HepG2 (cell line): ENCODE data around the gene CRMP1. TPM values are rescaled to one million over a fixed set of nuclear protein-coding genes. Genes with fewer than 3 reads are reported as not detected.

Experiments
- ATAC-seq: fragments of 200-7000 bp; cut with Tn5 transposase; 3 replicates; pipeline ENCODE4 v1.9.1; 2020; ENCODE audit warnings: mild to moderate bottlenecking, moderate library complexity
- BruUV-seq: library from RNA; stranded (reverse); fragments of 400-500 nt; replicated peaks from 2 replicates; lab custom pipeline; 2021; lab: Mats Ljungman, UMichigan
- CTCF ChIA-PET: fragments of 300-600 bp; formaldehyde crosslinking; extraction: SDS; loops from one replicate; lab custom pipeline; 2021; ENCODE audit warnings: low total read pairs, inconsistent platforms, low intra/inter-chr PET ratio; lab: Yijun Ruan, JAX
- POLR2A ChIA-PET: fragments of 350-600 bp; sonication (Branson Sonifier 250); formaldehyde crosslinking; loops from one replicate; lab custom pipeline; 2020; ENCODE audit warnings: antibody characterized with exemption, inconsistent platforms; lab: Yijun Ruan, JAX
- DNase-seq: peaks from one replicate; pipeline ENCODE4 v3.0.0-alpha.2; 2015; ENCODE audit warnings: low spot score
- FAIRE-seq: peaks from 3 replicates; lab custom pipeline; 2011; peaks lifted over from hg19 to GRCh38; lab: Jason Lieb, UNC
- H2AFZ ChIP-seq: one replicate; pipeline ENCODE4 v1.6.1; 2011; ENCODE audit warnings: low read length, inconsistent platforms
- H3K27ac ChIP-seq: fragments of 300-600 bp; 3 replicates; pipeline ENCODE4 v1.8.0; 2011; ENCODE audit warnings: mixed run types, mild to moderate bottlenecking, mixed read lengths, low read length, inconsistent platforms; ENCODE audit not compliant: insufficient read depth; ENCODE audit errors: extremely low read length
- H3K27me3 ChIP-seq, 2 experiments: fragments of 200-600 bp in 1 of 2; 2 replicates in 1 of 2; 3 replicates in 1 of 2; pipeline versions ENCODE4 v1.6.0 to v1.8.0; 2011; ENCODE audit warnings: low read length in 2 of 2, mild to moderate bottlenecking in 2 of 2, moderate library complexity in 2 of 2, inconsistent platforms in 1 of 2; ENCODE audit not compliant: insufficient read depth in 2 of 2, control insufficient read depth in 1 of 2
- H3K36me3 ChIP-seq, 2 experiments: fragments of 200-600 bp in 1 of 2; replicated peaks in 1 of 2; 2 replicates in 1 of 2; 3 replicates in 1 of 2; pipeline versions ENCODE4 v1.5.1 to v1.8.0; 2011; ENCODE audit warnings: low read length in 2 of 2, inconsistent platforms in 1 of 2; ENCODE audit not compliant: insufficient read depth in 2 of 2, control insufficient read depth in 1 of 2
- H3K4me1 ChIP-seq: 2 replicates; pipeline ENCODE4 v1.5.1; 2012; ENCODE audit warnings: low read length, inconsistent platforms; ENCODE audit not compliant: insufficient read depth
- H3K4me2 ChIP-seq: 2 replicates; pipeline ENCODE4 v1.6.0; 2011; ENCODE audit warnings: low read depth, low read length, inconsistent platforms
- H3K4me3 ChIP-seq, 3 experiments: fragments of 200-600 bp in 1 of 3; sonication (generic), shearing (Covaris generic) in 1 of 3; replicated peaks in 1 of 3; 2 replicates each; pipeline ENCODE4 v1.5.1; 2011 to 2016; ENCODE audit warnings: low read length in 3 of 3, inconsistent platforms in 2 of 3, low read depth in 2 of 3, mild to moderate bottlenecking in 2 of 3, control low read depth in 1 of 3, mixed read lengths in 1 of 3; ENCODE audit not compliant: insufficient read depth in 1 of 3
- H3K79me2 ChIP-seq: one replicate; pipeline ENCODE4 v1.6.1; 2011; ENCODE audit warnings: low read length, inconsistent platforms; ENCODE audit not compliant: insufficient read depth
- H3K9ac ChIP-seq: 2 replicates; pipeline ENCODE4 v1.6.0; 2011; ENCODE audit warnings: mild to moderate bottlenecking, low read depth, low read length, inconsistent platforms; ENCODE audit not compliant: insufficient read depth
- H3K9me3 ChIP-seq: 2 replicates; pipeline ENCODE4 v1.5.1; 2012; ENCODE audit warnings: mild to moderate bottlenecking, low read length
- H4K20me1 ChIP-seq: 2 replicates; pipeline ENCODE4 v1.6.0; 2011; ENCODE audit warnings: inconsistent platforms, mild to moderate bottlenecking, low read length, moderate library complexity; ENCODE audit not compliant: insufficient read depth
- DRAP1 ChIP-seq: IDR thresholded peaks from 2 replicates; pipeline ENCODE4 v1.6.1; 2016; ENCODE audit warnings: missing genetic modification reagents, missing compliant biosample characterization
- HMGXB3 ChIP-seq: sonication (generic); formaldehyde crosslinking; IDR thresholded peaks from 2 replicates; pipeline ENCODE4 v1.4.0; 2020; ENCODE audit warnings: missing genetic modification reagents, borderline replicate concordance
- HOXA5 ChIP-seq: sonication (generic); formaldehyde crosslinking; IDR thresholded peaks from 2 replicates; pipeline ENCODE4 v1.4.0; 2020; ENCODE audit warnings: missing genetic modification reagents
- PBX3 ChIP-seq: sonication (generic); formaldehyde crosslinking; IDR thresholded peaks from 2 replicates; pipeline ENCODE4 v1.8.1; 2023; ENCODE audit warnings: missing genetic modification reagents, inconsistent platforms, borderline replicate concordance
- PHF8 ChIP-seq: sonication (generic); formaldehyde crosslinking; IDR thresholded peaks from 2 replicates; pipeline ENCODE4 v1.5.0; 2020; ENCODE audit warnings: missing genetic modification reagents
- RORA ChIP-seq: sonication (generic); formaldehyde crosslinking; IDR thresholded peaks from 2 replicates; pipeline ENCODE4 v1.5.0; 2020; ENCODE audit warnings: mild to moderate bottlenecking, missing genetic modification reagents, moderate library complexity
- SOX5 ChIP-seq: IDR thresholded peaks from 2 replicates; pipeline ENCODE4 v1.6.1; 2016; ENCODE audit warnings: borderline replicate concordance
- ZBTB40 ChIP-seq, 2 experiments: fragments of 450-650 bp in 1 of 2; sonication (generic) in 1 of 2; formaldehyde crosslinking in 1 of 2; IDR thresholded peaks; 2 replicates each; pipeline versions ENCODE4 v1.6.1 to v1.8.0; 2016 to 2022; ENCODE audit warnings: antibody characterized with exemption in 1 of 2, mild to moderate bottlenecking in 1 of 2, missing genetic modification reagents in 1 of 2
- ZFAT ChIP-seq: sonication (generic); formaldehyde crosslinking; conservative IDR thresholded peaks from 2 replicates; pipeline ENCODE4 v1.8.1; 2023; ENCODE audit warnings: missing genetic modification reagents, inconsistent platforms
- WGBS: methylation state at CpG from one replicate; pipeline ENCODE4 v1.1.6; 2017; ENCODE audit warnings: low lambda C conversion rate; 5-methylcytosine and 5-hydroxymethylcytosine counted together
- in situ Hi-C: cut with HindIII; loops from 2 replicates; pipeline ENCODE4 v1.10.0; 2017; ENCODE audit warnings: low pct_unique_long_range_greater_than_20kb; ENCODE audit not compliant: extremely low pct_ligation_motif_present
- intact Hi-C: fragments of 100-400 bp; cut with micrococcal nuclease; formaldehyde crosslinking; loops from one replicate; pipeline ENCODE4 v1.10.0; 2022; ENCODE audit not compliant: unreplicated experiment
- polyA plus RNA-seq, 8 experiments: library from polyadenylated mRNA; depleted of rRNA in 3 of 8; stranded (reverse) in 7 of 8; unstranded in 1 of 8; fragments of >200 nt; fragmentation: Illumina TruSeq in 4 of 8; extraction: Trizol in 4 of 8; gene quantifications; 2 replicates each; pipeline versions ENCODE4 v1.2.1 to v1.2.3, GENCODE V29; 2011 to 2016; ENCODE audit warnings: low read depth in 4 of 8, missing spikeins in 1 of 8, mixed read lengths in 1 of 8; ENCODE audit not compliant: insufficient read depth in 1 of 8
- total RNA-seq, 5 experiments: library from RNA; depleted of rRNA; stranded (reverse); fragments of >200 nt; fragmentation: Illumina TruSeq; extraction: Trizol; gene quantifications; 2 replicates each; pipeline ENCODE4 v1.2.3, GENCODE V29; 2016; ENCODE audit warnings: low read depth in 1 of 5

Gene CRMP1
- total and polyA plus RNA-seq, 2 of the 13 experiments (the other 11 are each of a cell fraction or from before 2014, with no cell fraction given) = not detected

GRCh38 chr4:5919571-5919970 is 26.7 kb upstream of the CRMP1 start:
- Histone ChIP-seq H4K20me1 (no peaks in the 10 kb centered on the region), H3K27me3 (peaks cover 2 to 13% of the 10 kb centered on the region in 2 experiments; a peak in 3 of 5 replicates), H2AFZ (no peak overlapping the region), H3K4me2 (no peak overlapping the region), H3K9ac (no peak overlapping the region), H3K4me1 (no peaks in the 10 kb centered on the region), H3K4me3 (no peak overlapping the region), H3K36me3 (no peaks in the 10 kb centered on the region), H3K79me2 (no peaks in the 10 kb centered on the region), H3K9me3 (no peaks in the 10 kb centered on the region), H3K27ac (no peak overlapping the region)
- BruUV-seq = no TSS peak
- 2% methylated on average over 6 of the region's 7 CpGs for WGBS
- ATAC-seq (no peak), DNase-seq (no peak), FAIRE-seq (no peak)
- in situ Hi-C loops = no loop called here
- ChIA-PET CTCF (no interaction called here), POLR2A (no interaction called here)
- intact Hi-C loops = no loop called here
- TF ChIP-seq RORA (CRISPR knock-in tag) (no peak), HMGXB3 (CRISPR knock-in tag) (no peak), PHF8 (CRISPR knock-in tag) (no peak), PBX3 (no peak), SOX5 (CRISPR knock-in tag) (no peak), HOXA5 (CRISPR knock-in tag) (no peak), ZFAT (no peak), ZBTB40 (IDR thresholded peaks at IDR 0.05) (no peak), ZBTB40 (CRISPR knock-in tag; IDR thresholded peaks at IDR 0.05) (no peak), DRAP1 (CRISPR knock-in tag) (no peak)
